ENCODE results near the gene TNPO3. TPM values are rescaled to one million over a fixed set of nuclear protein-coding genes. Genes with fewer than 3 reads are reported as not detected.

TNPO3 gene
- total and polyA plus RNA-seq, 10 of the 15 experiments (the other 5 are each of a cell fraction or from before 2014, with no cell fraction given): 17.6 to 91.8 (median 65.9) TPM

DNA sequence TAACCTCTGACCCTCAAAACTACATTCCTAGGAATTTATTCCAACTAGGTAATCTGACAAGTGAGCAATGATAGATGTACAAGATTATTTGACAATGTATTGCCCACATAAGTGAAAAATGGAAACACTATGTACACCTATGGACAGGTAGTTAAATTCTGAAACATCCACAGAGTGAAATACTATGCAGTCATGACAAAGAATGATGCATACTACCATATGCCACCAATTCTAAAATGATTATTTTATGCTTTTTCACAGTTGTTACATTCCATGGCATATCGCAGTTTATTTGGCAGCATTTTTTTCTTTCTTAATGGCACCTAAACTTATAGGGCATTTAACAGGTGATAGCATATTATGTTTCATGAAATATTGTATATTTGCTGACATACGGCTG lies 20.1 kb upstream of the TNPO3 start (continued):
- TF ChIP-seq, protein P1, sequence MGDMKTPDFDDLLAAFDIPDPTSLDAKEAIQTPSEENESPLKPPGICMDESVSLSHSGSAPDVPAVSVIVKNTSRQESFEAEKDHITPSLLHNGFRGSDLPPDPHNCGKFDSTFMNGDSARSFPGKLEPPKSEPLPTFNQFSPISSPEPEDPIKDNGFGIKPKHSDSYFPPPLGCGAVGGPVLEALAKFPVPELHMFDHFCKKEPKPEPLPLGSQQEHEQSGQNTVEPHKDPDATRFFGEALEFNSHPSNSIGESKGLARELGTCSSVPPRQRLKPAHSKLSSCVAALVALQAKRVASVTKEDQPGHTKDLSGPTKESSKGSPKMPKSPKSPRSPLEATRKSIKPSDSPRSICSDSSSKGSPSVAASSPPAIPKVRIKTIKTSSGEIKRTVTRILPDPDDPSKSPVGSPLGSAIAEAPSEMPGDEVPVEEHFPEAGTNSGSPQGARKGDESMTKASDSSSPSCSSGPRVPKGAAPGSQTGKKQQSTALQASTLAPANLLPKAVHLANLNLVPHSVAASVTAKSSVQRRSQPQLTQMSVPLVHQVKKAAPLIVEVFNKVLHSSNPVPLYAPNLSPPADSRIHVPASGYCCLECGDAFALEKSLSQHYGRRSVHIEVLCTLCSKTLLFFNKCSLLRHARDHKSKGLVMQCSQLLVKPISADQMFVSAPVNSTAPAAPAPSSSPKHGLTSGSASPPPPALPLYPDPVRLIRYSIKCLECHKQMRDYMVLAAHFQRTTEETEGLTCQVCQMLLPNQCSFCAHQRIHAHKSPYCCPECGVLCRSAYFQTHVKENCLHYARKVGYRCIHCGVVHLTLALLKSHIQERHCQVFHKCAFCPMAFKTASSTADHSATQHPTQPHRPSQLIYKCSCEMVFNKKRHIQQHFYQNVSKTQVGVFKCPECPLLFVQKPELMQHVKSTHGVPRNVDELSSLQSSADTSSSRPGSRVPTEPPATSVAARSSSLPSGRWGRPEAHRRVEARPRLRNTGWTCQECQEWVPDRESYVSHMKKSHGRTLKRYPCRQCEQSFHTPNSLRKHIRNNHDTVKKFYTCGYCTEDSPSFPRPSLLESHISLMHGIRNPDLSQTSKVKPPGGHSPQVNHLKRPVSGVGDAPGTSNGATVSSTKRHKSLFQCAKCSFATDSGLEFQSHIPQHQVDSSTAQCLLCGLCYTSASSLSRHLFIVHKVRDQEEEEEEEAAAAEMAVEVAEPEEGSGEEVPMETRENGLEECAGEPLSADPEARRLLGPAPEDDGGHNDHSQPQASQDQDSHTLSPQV (IDR thresholded peaks at IDR 0.05): no peak
- TF ChIP-seq, protein P2, sequence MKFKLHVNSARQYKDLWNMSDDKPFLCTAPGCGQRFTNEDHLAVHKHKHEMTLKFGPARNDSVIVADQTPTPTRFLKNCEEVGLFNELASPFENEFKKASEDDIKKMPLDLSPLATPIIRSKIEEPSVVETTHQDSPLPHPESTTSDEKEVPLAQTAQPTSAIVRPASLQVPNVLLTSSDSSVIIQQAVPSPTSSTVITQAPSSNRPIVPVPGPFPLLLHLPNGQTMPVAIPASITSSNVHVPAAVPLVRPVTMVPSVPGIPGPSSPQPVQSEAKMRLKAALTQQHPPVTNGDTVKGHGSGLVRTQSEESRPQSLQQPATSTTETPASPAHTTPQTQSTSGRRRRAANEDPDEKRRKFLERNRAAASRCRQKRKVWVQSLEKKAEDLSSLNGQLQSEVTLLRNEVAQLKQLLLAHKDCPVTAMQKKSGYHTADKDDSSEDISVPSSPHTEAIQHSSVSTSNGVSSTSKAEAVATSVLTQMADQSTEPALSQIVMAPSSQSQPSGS (IDR thresholded peaks at IDR 0.05; ENCODE audit: low read length): no peak
- TF ChIP-seq, protein P3, sequence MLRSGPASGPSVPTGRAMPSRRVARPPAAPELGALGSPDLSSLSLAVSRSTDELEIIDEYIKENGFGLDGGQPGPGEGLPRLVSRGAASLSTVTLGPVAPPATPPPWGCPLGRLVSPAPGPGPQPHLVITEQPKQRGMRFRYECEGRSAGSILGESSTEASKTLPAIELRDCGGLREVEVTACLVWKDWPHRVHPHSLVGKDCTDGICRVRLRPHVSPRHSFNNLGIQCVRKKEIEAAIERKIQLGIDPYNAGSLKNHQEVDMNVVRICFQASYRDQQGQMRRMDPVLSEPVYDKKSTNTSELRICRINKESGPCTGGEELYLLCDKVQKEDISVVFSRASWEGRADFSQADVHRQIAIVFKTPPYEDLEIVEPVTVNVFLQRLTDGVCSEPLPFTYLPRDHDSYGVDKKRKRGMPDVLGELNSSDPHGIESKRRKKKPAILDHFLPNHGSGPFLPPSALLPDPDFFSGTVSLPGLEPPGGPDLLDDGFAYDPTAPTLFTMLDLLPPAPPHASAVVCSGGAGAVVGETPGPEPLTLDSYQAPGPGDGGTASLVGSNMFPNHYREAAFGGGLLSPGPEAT (IDR thresholded peaks at IDR 0.05; ENCODE audit: low read depth): no peak
- TF ChIP-seq BCL11A (IDR thresholded peaks at IDR 0.05; ENCODE audit: low read depth, low read length): no peak
- TF ChIP-seq SUZ12 (IDR thresholded peaks at IDR 0.05; ENCODE audit: unreplicated experiment): no peak
- no peak for TF ChIP-seq KAT2A (conservative IDR thresholded peaks at IDR 0.05; ENCODE audit: control insufficient read depth, low read depth, low read length)
